COLO668 (cell line): Measurements from ENCODE around the gene MMP10.

Source experiments
- DNase-seq: peaks from one replicate; lab custom pipeline; 2025; ENCODE audit not compliant: unreplicated experiment; lab: John Stamatoyannopoulos, UW

The MMP10 gene

DNA sequence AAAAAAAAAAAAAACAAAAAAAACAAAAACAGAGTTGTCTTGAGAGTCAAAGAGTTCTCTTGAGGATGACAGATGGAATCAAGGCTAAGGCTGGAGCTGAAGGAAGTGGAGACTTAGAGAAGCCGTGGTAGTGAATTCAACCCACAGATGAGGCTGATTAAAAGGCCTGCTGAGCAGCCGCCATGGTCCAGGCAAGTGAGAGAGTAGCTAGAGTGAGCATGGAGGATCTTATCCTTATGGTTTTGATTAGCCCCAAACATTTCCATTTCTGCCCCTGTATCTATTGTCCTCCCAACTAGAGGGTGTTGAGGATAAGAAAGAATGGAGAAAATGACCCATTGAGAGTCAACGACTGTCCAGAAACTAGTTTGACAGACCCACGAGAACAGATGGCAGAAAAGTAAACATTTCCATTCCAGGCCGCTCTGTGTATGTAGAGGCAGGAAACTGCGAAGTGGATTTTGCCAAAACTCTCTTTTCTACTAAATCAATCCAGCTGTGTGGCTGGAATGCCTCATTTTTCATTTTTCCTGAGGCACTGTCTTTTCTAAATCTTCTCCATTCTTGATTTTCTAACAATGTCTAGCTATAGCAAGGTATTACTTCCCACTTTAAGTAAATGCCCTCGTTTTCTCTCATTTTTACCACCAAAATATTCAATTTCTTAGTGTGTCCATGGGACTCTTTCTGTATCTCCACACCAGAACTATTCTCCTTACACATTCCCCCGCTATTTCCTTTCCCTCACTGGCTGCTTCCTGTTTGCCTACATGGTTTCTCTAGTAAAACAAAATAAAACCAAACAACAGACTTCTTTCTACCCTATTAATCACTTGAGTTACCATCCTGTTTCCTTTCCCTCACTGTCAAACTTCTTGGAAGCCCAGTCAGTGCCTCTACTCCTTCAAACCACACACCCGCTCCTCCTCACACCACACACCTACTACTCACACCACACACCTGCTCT lies 50.3 kb downstream of the MMP10 start:
- no peak for DNase-seq

DNA sequence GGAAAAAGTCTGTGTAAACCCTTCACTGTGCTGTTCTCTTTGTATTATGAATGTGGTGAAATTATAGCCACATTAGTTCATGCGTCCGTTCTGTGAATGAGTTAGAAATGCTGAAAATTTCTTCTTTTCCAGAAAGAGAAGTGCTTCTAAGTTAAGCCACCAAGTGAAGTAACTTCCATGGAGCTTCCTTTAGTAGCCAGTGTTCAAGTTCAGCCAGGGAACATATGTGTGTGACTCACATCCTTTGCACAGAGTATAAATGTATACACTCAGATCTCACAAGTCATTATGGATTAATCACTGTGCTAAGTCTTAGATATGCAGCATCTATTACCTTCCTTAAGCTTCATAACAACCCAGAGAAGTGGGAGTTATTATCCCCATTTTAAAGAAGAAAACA lies 52.5 kb downstream of the MMP10 start:
- DNase-seq: no peak

GRCh38 chr11:102724904-102725500 lies 55.4 kb downstream of the MMP10 start, which contains the start of gene MMP8:
MMP8 (minus strand) TSS chr11:102724954; CDS start chr11:102724855, 99 bp downstream.
- no peak for DNase-seq

- DNase-seq: no peak
Observed at GRCh38 chr11:102722821-102723220, 57.6 kb downstream of the MMP10 start.
